Subcutaneous adipose tissue (tissue), 4 donors: ENCODE measurements around the gene MYH9. TPM values are rescaled to one million over a fixed set of nuclear protein-coding genes. Genes with fewer than 3 reads are reported as not detected.

ENCODE experiments used
- CTCF ChIP-seq: fragments of 450-650 bp; IDR thresholded peaks from one replicate; pipeline ENCODE4 v1.5.1; 2016; ENCODE audit warnings: low read depth, mild to moderate bottlenecking, control low read depth, antibody characterized with exemption, moderate library complexity
- total RNA-seq, 4 donors: library from RNA; depleted of rRNA; stranded (reverse); fragments of >200 nt; gene quantifications; one replicate each; pipeline ENCODE4 v1.1.0, GENCODE V29; 2016

Gene MYH9
- total RNA-seq, 4 donors from 2014 or later = 187 to 410 (median 233) TPM

DNA sequence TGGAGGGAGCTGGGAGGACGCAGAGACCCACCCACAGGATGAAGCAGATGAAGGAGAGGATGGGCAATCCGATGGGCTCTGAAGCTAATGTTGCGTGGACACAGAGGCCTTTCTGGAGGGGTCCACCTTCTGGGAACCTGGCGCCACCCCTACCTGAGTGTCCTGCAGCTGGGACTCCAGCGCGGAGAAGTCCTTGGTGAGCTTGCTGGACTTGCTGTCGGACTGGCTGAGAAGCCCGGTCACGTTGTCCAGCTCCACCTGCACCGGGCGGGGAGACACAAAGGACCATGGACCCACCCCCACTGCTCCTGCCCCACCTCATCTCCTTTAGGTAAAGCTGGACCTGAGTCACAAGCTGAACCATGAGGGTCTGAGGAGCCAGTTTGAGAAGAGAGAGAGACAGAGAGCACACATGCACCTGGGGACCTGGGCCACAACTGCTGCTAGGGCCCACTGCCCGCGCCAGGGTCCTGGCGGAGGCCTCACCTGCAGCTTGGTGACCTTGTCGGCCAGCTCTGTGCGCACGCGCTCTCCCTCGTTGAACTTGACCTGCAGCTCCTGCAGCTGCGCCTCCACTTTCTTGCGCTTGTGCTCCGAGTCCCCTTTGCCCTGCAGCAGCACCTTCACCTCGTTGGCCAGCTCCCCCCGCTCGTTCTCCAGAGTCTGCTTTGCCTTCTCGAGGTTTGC, 94.0 kb downstream of the MYH9 start:
- TF ChIP-seq CTCF = no peak

DNA sequence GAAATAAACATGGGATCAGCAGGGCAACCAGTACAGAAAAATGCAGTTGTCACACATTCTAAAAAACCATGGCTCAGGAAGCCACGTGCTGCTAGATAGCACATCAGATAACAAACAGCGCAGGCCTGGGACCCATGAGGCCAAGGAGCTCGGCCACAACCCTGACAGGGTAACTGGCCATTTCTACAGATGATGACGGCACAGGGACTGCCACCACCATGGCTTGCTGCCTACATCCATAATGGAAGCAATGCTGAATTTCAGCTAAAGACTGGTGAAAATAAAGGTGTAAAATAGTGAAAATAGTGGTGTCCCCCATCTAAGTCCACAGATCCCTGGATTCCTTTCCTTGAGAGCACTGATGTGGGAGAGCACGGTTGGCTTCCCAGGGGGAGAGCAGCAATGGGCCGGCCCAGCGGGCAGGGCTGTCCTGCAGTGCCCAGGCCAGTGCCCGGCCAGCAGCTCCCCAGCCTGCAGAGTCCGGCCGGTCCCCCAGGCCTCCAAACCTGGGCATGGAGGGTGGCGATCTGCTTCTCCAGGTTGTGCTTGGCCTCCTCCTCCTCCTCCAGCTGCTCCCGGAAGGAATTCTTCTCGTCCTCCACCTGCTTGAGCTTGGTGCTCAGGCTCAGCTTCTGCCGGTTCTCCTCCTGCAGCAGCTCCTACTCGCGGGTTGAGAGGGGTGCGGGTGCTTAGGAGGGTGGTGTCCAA, 94.8 kb downstream of the MYH9 start:
- no peak for TF ChIP-seq CTCF

- no peak for TF ChIP-seq CTCF
Measured at GRCh38 chr22:36291831-36292740, 95.7 kb downstream of the MYH9 start.

- TF ChIP-seq CTCF = no peak
Measured at GRCh38 chr22:36289406-36289870, 98.3 kb downstream of the MYH9 start.

GRCh38 chr22:36288571-36289405, 99.0 kb downstream of the MYH9 start:
- TF ChIP-seq CTCF = no peak

- no peak for TF ChIP-seq CTCF
Measured at GRCh38 chr22:36287881-36288515, 99.8 kb downstream of the MYH9 start.
